Activated naive CD8-positive, alpha-beta T cell treated with anti-CD3 and anti-CD28 coated beads, Interleukin-2, amount 50 U/mL, for 16 hours (primary cell): ENCODE results near the gene EIF3F.
"Not testable (repeated sequence)": the region's sequence is repeated elsewhere in the genome, so short reads cannot be mapped to it uniquely, and the experiment has no call there.

Experiments used
- DNase-seq: peaks from one replicate; pipeline ENCODE4 v3.0.0-alpha.2; 2020; ENCODE audit warnings: low read depth, low spot score

EIF3F gene

GRCh38 chr11:7987560-7987883 lies 385 bp downstream of the EIF3F start:
- not testable (repeated sequence) for DNase-seq

GRCh38 chr11:7994581-7995278 lies 7.6 kb downstream of the EIF3F start:
- no peak for DNase-seq

- DNase-seq: no peak
These were observed 12.7 kb downstream of the EIF3F start for GRCh38 chr11:7999795-8000194.

GRCh38 chr11:8000390-8000789 lies 13.3 kb downstream of the EIF3F start:
- DNase-seq: no peak

GRCh38 chr11:8002676-8003075 lies 15.5 kb downstream of the EIF3F start:
- no peak for DNase-seq

DNA sequence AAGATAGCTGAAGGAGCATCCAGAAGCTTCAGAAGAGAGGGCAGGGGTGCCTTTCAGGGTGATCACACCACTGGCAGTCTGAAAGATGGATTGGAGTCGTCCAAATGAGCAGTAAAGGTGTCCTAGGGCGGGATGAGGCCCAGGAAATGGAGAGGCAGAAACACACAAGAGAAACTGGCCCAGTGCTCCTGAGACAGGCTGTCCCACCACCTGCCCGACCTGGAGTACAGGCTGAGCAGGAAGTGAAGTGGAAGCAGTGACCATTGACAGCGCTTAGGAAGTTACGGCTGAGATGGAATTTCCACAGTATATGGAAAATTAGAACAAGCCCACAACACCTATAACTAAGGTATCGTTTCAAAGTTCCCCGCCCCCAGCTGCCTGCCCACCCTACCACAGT lies 16.1 kb downstream of the EIF3F start:
- no peak for DNase-seq

- DNase-seq: no peak
These were observed 16.9 kb downstream of the EIF3F start for GRCh38 chr11:8004008-8004407.

GRCh38 chr11:8005556-8005955 lies 18.4 kb downstream of the EIF3F start:
- DNase-seq: no peak

- DNase-seq: no peak
These were observed 19.3 kb downstream of the EIF3F start for GRCh38 chr11:8006349-8006977.

GRCh38 chr11:8008212-8008611 lies 21.1 kb downstream of the EIF3F start:
- DNase-seq: no peak

DNA sequence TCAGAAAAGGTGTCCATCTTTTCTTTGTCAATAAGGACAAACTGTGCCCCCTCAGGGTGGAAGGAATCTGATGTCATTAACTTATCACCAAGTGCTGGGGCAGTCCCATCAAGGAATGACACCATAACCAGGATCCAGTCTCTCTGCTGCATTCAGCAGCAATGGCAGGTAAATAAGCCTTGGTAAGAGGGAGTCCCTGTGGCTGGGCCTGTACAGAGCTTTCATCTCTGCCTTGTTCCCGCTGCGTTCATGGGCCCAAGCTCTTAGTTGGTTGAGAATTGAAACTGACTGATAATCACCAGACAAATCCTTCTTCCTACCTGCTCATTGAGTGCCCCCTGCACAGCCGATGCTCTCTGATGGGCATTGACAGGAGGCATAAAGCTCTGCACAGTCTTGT lies 22.7 kb downstream of the EIF3F start:
- no peak for DNase-seq

GRCh38 chr11:8011371-8011770 lies 24.2 kb downstream of the EIF3F start:
- DNase-seq: no peak

- no peak for DNase-seq
These were observed 24.9 kb downstream of the EIF3F start for GRCh38 chr11:8011981-8012444.

- DNase-seq: no peak
These were observed 26.7 kb downstream of the EIF3F start for GRCh38 chr11:8013833-8014232.

DNA sequence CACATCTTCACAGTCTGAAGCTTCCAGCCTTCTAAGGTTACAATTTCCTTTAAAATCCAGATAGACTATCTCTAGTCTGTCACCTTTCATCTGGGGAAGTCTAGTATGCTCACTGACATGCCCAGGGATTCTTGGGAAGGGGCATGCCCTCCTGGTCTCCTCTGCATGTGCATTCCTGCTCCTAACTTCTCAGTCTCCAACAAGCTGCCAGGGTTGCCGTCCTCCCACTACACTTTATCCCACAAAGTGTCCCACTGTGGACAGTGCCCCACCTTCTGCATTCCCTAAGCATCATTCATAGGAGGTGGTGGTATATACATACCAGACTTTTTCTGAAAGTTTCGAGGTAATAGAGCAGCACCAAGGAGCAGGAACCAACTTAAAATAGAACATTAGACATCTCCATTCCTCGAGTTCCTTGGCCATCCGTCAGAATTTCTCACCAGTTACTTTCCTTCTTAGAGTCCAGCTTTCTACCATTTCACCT lies 28.7 kb downstream of the EIF3F start:
- DNase-seq: no peak

- DNase-seq: no peak
These were observed 29.3 kb downstream of the EIF3F start for GRCh38 chr11:8016440-8016839.

DNA sequence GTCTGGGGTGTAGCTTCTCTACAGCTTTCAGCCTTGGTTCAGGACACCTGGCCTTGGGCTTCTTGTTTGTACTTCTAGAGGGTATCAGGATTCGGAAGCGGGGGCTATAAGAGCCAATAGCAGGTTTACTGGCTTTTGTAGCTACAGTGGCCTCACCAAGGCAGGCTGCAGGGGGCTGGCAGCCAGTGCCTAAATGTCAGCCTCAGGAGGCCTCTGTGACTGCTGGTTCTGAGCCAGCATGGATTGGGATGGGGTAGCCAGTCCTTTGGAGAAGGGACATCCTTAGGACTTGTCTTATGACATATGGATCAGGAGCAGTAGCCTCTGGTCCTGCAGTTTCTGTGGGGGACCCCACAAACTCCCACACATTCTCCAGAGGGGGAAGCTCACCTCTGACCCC lies 29.9 kb downstream of the EIF3F start:
- no peak for DNase-seq

DNA sequence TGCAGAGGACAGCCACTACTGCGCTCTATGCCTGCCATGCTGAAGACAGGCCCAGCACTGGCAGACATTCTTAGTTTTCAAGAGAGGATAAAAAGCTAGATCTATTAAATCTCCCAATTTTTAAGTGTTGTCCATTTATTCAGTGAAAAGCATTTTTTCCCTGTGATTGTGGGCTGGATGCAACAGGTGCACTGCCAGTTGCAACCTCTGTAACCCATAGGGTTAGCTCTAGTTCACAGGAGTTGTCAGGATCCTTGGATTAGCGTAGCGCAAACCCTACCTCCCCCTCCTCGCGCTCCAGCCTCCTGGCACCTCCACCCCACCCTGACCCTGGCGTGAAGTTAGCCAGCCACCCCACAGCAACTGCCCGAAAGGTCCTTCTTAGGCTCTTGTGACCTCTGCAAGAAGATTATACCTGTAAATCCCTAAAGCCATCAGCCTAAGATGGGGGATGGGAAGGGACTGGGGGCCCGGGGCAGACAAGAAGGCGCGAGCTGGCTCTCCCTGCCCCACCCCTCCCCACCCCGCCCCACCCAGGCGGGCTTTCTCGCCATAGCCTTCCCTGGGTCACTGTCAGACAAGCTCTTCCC lies 30.9 kb downstream of the EIF3F start:
- no peak for DNase-seq

DNA sequence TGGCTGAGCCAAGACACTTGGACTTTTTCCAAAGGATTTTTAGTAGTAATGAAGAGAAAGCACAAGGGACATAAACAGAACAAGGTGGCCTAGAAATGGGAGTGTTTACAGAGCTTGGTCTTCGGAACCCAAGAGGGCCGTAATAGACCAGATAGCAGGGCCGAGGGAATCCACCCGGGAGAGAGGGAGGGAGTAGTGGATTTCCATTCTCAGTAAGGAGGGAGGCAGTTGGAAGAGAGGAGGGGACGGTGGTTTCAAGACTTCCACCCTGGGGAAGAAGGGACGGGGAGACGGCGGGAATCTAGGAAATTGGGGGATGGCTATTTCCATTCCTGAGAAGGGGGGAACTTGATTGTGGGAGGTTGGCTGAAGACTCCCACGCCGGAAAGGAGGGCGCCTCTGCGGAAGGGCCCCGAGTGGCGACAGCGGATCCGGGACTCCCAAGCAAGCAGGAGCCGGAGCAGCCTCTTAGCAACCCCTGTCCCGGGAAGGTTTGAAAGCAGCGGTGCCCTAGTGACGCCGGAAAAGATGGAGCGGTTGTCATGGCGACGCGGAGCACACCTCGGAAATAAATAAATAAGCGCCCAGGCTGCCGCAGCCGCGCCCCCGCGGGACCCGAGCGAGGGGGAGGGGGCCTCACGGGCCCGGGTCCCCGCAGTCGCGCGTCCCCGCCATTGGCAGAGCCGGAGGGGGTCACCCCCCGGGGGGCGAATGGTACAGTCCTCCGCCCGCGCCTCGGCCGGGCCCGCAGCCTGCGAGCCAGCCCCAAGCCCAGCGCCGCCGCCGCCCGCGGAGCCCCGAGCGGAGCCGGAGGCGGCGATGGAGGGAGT lies 31.6 kb downstream of the EIF3F start:
- no peak for DNase-seq

DNA sequence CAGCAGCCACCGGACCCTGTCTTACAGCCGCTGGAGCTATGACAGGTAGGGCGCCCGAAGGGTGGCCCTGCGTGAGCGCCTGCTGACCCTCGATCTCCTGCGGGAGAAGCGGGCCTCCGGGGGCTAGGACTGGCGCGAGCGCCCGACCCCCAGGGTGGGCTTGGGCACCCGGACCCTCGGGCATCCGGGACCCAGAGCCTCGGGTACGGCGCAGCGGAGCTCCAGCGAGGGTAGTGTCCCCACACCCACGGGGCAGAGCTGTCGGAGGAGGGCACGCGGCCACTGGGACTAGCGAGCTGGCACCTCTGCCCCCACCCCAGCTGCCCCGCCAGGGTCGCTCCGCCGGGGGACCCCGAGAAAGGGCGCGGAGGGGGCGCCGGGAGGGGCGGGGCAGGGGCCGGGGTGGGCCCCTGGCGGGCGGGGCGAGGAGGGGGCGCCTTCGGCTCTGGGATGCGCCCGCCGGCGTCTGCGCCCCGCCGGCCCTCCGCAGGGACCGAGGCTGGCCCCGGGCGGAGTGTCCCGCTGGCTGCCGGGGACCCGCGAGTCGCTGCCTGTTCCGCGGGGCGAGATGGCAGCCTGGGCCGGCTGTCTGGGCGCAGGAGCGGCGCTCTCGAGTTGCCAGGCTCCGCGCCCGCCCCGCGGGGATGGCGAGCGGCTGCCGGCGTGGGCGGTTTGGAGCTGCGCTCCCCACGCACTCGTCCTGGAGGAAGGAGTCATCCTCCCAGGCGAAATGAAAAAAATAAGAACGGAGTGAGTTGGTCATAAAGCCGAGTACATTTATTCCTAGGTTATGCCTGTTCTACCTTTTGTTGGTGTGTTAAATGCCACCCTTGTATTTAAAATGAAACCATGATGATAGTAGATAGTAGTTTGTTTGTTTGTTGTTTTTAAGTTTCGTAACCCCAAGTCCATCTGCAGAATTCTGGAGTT lies 32.4 kb downstream of the EIF3F start:
- DNase-seq: no peak

DNA sequence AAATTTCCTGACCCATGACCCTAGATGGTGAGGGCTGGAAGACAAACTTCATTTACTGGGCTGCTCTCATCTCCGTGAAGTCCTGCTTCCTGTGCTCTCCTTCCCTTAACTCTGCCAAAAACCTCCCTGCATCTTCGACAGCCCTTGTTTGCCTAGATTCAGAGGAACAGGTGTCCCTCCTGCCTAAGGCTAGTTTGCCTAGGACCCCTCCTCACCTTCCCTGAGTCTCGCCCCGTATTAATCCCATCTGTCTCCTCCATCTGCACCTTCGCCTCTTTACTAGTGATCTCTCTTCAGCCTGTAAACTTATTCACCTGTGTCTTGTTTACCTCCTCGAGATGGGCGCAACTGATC lies 33.1 kb downstream of the EIF3F start:
- no peak for DNase-seq
